Muscle layer of colon (tissue), 2 donors: ENCODE results near the gene SIL1.
"Not testable (repeated sequence)": the region's sequence is repeated elsewhere in the genome, so short reads cannot be mapped to it uniquely, and the experiment has no call there.

Source experiments
- H3K27ac ChIP-seq: one replicate; pipeline ENCODE4 v1.7.0; 2013; ENCODE audit warnings: low read depth, mild to moderate bottlenecking, low read length, moderate library complexity
- H3K27me3 ChIP-seq, 2 donors: one replicate each; pipeline ENCODE4 v1.7.0; 2013; ENCODE audit warnings: low read length in 2 of 2, mild to moderate bottlenecking in 2 of 2; ENCODE audit not compliant: insufficient read depth in 2 of 2, control insufficient read depth in 1 of 2
- H3K36me3 ChIP-seq: one replicate; pipeline ENCODE4 v1.7.0; 2013; ENCODE audit warnings: mild to moderate bottlenecking, low read length; ENCODE audit not compliant: insufficient read depth
- H3K4me1 ChIP-seq: one replicate; pipeline ENCODE4 v1.7.0; 2013; ENCODE audit warnings: mild to moderate bottlenecking, low read length; ENCODE audit not compliant: insufficient read depth
- H3K4me3 ChIP-seq, 2 donors: one replicate each; pipeline ENCODE4 v1.7.0; 2013; ENCODE audit warnings: low read length in 2 of 2, low read depth in 1 of 2, mild to moderate bottlenecking in 1 of 2, moderate library complexity in 1 of 2
- H3K9ac ChIP-seq: one replicate; pipeline ENCODE4 v1.7.0; 2013; ENCODE audit warnings: low read length
- H3K9me3 ChIP-seq: one replicate; pipeline ENCODE4 v1.7.0; 2013; ENCODE audit warnings: mild to moderate bottlenecking, low read length
- donor health status: abdominal sarcoma.
- donor health status: Adenocarcinoma of cecum.

The SIL1 gene

GRCh38 chr5:138927544-138927943, 270.6 kb downstream of the SIL1 start:
- no peak overlapping the region for H3K4me3 ChIP-seq
- H3K9ac ChIP-seq, result no peak overlapping the region
- no peaks in the 10 kb centered on the region for H3K27me3 ChIP-seq
- H3K27ac ChIP-seq, result no peak overlapping the region
- H3K4me1 ChIP-seq, result peaks cover 7% of the 10 kb centered on the region
- peaks cover 68% of the 10 kb centered on the region for H3K36me3 ChIP-seq
- no peaks in the 10 kb centered on the region for H3K9me3 ChIP-seq

GRCh38 chr5:138926688-138927448, 271.3 kb downstream of the SIL1 start:
- H3K9me3 ChIP-seq, result no peaks in the 10 kb centered on the region
- H3K27me3 ChIP-seq, result no peaks in the 10 kb centered on the region
- peaks cover 61% of the 10 kb centered on the region for H3K36me3 ChIP-seq
- no peak overlapping the region for H3K9ac ChIP-seq
- peaks cover 7% of the 10 kb centered on the region for H3K4me1 ChIP-seq
- H3K4me3 ChIP-seq, result no peak overlapping the region
- no peak overlapping the region for H3K27ac ChIP-seq

DNA sequence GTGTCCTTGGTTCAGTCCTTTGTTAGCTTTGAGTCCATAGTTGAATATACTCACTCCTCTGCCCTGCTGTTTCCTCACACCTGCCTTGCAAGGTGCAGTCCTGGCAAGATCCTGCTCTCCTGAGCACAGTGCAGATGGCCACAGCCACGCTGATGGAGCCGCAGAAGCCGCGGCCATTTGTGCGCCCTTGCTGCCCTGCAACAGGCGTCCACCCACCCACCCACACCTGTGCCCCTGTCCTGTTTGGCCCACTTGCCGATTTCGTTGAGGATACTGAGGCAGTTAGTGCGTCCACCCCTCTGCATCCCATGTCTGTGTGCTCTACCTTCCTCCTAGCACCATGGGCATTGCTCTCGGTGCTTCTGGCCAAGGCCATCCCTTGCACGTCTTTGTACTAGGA, 271.9 kb downstream of the SIL1 start:
- peaks cover 7% of the 10 kb centered on the region for H3K4me1 ChIP-seq
- H3K27me3 ChIP-seq, result no peaks in the 10 kb centered on the region
- no peak overlapping the region for H3K9ac ChIP-seq
- no peak overlapping the region for H3K27ac ChIP-seq
- peaks cover 55% of the 10 kb centered on the region for H3K36me3 ChIP-seq
- no peaks in the 10 kb centered on the region for H3K9me3 ChIP-seq
- H3K4me3 ChIP-seq, result no peak overlapping the region

- H3K27me3 ChIP-seq, result no peaks in the 10 kb centered on the region
- no peak overlapping the region for H3K9ac ChIP-seq
- peaks cover 7% of the 10 kb centered on the region for H3K4me1 ChIP-seq
- H3K9me3 ChIP-seq, result no peaks in the 10 kb centered on the region
- H3K4me3 ChIP-seq, result no peak overlapping the region
- no peak overlapping the region for H3K27ac ChIP-seq
- H3K36me3 ChIP-seq, result peaks cover 44% of the 10 kb centered on the region
Measured at GRCh38 chr5:138925090-138925635, 273.0 kb downstream of the SIL1 start.

- Histone ChIP-seq H3K27me3 (no peaks in the 10 kb centered on the region), H3K4me3 (no peak overlapping the region), H3K36me3 (peaks cover 39% of the 10 kb centered on the region), H3K9me3 (no peaks in the 10 kb centered on the region), H3K9ac (no peak overlapping the region), H3K27ac (no peak overlapping the region), H3K4me1 (no peaks in the 10 kb centered on the region)
Measured at GRCh38 chr5:138922494-138922893, 275.7 kb downstream of the SIL1 start.

GRCh38 chr5:138921362-138921761, 276.8 kb downstream of the SIL1 start:
- not testable (repeated sequence) for H3K9me3 ChIP-seq, H3K4me1 ChIP-seq, H3K27me3 ChIP-seq, H3K9ac ChIP-seq, H3K27ac ChIP-seq, H3K4me3 ChIP-seq
- H3K36me3 ChIP-seq, result peaks cover 30% of the 10 kb centered on the region

DNA sequence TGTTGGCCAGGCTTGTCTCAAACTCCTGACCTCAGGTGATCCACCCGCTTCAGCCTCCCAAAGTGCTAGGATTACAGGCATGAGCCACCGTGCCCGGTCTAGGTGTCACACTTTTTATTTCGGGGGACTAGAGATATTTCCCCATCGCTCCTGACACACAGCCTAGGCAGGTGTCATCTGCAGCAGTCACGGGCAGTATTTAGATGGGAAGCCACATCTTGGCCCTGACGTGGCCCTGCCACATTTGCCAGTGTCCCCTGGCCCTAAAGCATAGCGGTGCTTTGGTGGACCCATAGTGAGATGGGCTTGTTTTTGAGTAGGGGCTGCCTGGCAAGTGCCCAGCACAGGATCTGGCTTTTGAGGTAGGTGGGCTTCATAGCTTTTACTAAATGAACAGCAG, 278.0 kb downstream of the SIL1 start:
- H3K4me1 ChIP-seq, result no peaks in the 10 kb centered on the region
- no peak overlapping the region for H3K4me3 ChIP-seq
- H3K9me3 ChIP-seq, result no peaks in the 10 kb centered on the region
- no peaks in the 10 kb centered on the region for H3K27me3 ChIP-seq
- H3K9ac ChIP-seq, result no peak overlapping the region
- peaks cover 18% of the 10 kb centered on the region for H3K36me3 ChIP-seq
- H3K27ac ChIP-seq, result no peak overlapping the region

GRCh38 chr5:138918686-138919085, 279.5 kb downstream of the SIL1 start:
- H3K4me3 ChIP-seq, result no peak overlapping the region
- no peak overlapping the region for H3K9ac ChIP-seq
- H3K36me3 ChIP-seq, result peaks cover 7% of the 10 kb centered on the region
- H3K9me3 ChIP-seq, result no peaks in the 10 kb centered on the region
- H3K27me3 ChIP-seq, result no peaks in the 10 kb centered on the region
- H3K27ac ChIP-seq, result no peak overlapping the region
- H3K4me1 ChIP-seq, result no peaks in the 10 kb centered on the region

DNA sequence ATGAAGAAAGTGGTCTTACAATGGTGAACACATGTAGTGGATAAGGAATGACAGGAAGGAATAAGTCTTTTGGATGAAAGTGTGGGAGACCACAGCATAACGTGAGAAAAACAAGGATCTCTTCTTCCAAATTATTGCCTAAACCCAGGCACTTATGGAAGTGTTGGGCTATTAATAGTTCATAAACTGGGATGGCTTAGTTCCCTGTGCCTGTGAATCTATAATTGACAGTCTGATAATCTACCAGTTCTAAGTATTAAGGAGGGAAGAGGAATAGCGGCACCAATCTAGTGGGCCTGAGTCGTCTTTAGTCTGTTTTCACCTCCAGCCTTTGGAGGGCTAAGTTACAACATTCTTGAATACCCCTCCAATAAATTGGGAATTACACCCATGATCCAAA, 283.8 kb downstream of the SIL1 start:
- no peak overlapping the region for H3K4me3 ChIP-seq

DNA sequence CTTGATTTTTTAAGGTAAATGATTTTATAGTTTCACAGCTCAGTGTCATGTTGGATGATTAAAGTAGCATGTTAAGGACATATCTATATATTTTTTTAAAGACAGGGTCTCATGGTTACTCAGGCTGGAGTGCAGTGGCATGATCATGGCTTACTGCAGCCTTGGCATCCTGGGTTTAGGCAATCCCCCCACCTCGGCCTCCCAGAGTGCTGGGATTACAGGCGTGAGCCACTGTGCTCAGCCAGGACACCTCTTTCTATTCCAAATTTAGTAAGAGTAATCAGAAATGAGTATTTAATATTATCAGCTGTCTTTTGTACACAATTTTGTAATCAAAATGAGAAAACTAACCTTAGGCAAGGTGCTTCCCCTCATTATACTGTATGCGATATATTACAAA, 284.4 kb downstream of the SIL1 start:
- Histone ChIP-seq H3K27ac (no peak overlapping the region), H3K9ac (no peak overlapping the region), H3K36me3 (peaks cover 6% of the 10 kb centered on the region), H3K27me3 (no peaks in the 10 kb centered on the region), H3K4me1 (no peaks in the 10 kb centered on the region), H3K9me3 (no peaks in the 10 kb centered on the region), H3K4me3 (no peak overlapping the region)

More for the DNA sequence above, 283.8 kb downstream of the SIL1 start:
- Histone ChIP-seq H3K9me3 (no peaks in the 10 kb centered on the region), H3K4me1 (no peaks in the 10 kb centered on the region), H3K9ac (no peak overlapping the region), H3K36me3 (peaks cover 9% of the 10 kb centered on the region), H3K27me3 (no peaks in the 10 kb centered on the region), H3K27ac (no peak overlapping the region)

GRCh38 chr5:138912093-138912492, 286.1 kb downstream of the SIL1 start:
- H3K9ac ChIP-seq, result no peak overlapping the region
- no peak overlapping the region for H3K27ac ChIP-seq
- H3K36me3 ChIP-seq, result peaks cover 4% of the 10 kb centered on the region
- H3K9me3 ChIP-seq, result no peaks in the 10 kb centered on the region
- H3K27me3 ChIP-seq, result no peaks in the 10 kb centered on the region
- no peak overlapping the region for H3K4me3 ChIP-seq
- H3K4me1 ChIP-seq, result no peaks in the 10 kb centered on the region

GRCh38 chr5:138911441-138911840, 286.7 kb downstream of the SIL1 start:
- no peak overlapping the region for H3K4me3 ChIP-seq
- H3K9ac ChIP-seq, result no peak overlapping the region
- no peaks in the 10 kb centered on the region for H3K27me3 ChIP-seq
- no peaks in the 10 kb centered on the region for H3K4me1 ChIP-seq
- peaks cover 4% of the 10 kb centered on the region for H3K36me3 ChIP-seq
- no peaks in the 10 kb centered on the region for H3K9me3 ChIP-seq
- no peak overlapping the region for H3K27ac ChIP-seq
